WTC11 (cell line): ENCODE data around the gene BHMT2. TPM values are rescaled to one million over a fixed set of nuclear protein-coding genes. Genes with fewer than 3 reads are reported as not detected.

Experiments used
- ATAC-seq: fragments of 200-7000 bp; cut with Tn5 transposase; 2 replicates; pipeline ENCODE4 v1.10.0; 2021; ENCODE audit warnings: mild to moderate bottlenecking, moderate library complexity
- CTCF ChIA-PET: fragments of 300-600 bp; sonication (Branson Sonifier 250); formaldehyde crosslinking; loops from one replicate; lab custom pipeline; 2021; ENCODE audit warnings: antibody characterized with exemption; lab: Charles Lee
- POLR2A ChIA-PET: fragments of 350-600 bp; sonication (Branson Sonifier 250); formaldehyde crosslinking; loops from one replicate; lab custom pipeline; 2021; ENCODE audit warnings: antibody characterized with exemption; lab: Charles Lee
- DNase-seq: peaks from one replicate; pipeline ENCODE4 v3.0.0; 2021; ENCODE audit warnings: low spot score
- H3K27ac Mint-ChIP-seq: 2 replicates; pipeline ENCODE4 v1.8.0; 2021; ENCODE audit warnings: mixed read lengths
- H3K27me3 Mint-ChIP-seq: 2 replicates; pipeline ENCODE4 v1.8.0; 2021; ENCODE audit warnings: low read depth, mild to moderate bottlenecking, moderate library complexity, mixed read lengths
- H3K36me3 Mint-ChIP-seq: 2 replicates; pipeline ENCODE4 v1.8.0; 2021; ENCODE audit warnings: mixed read lengths
- H3K4me1 Mint-ChIP-seq: 2 replicates; pipeline ENCODE4 v1.8.0; 2022; ENCODE audit warnings: mixed read lengths
- H3K4me3 Mint-ChIP-seq: 2 replicates; pipeline ENCODE4 v1.8.0; 2021; ENCODE audit warnings: mild to moderate bottlenecking, moderate library complexity, mixed read lengths
- H3K9me3 Mint-ChIP-seq: 2 replicates; pipeline ENCODE4 v1.8.0; 2021; ENCODE audit warnings: mixed read lengths
- ATF3 ChIP-seq: sonication (generic); formaldehyde crosslinking; conservative IDR thresholded peaks from 2 replicates; pipeline ENCODE4 v1.8.1; 2022; ENCODE audit warnings: mild to moderate bottlenecking, missing genetic modification reagents
- E2F5 ChIP-seq: sonication (generic); formaldehyde crosslinking; IDR thresholded peaks from 2 replicates; pipeline ENCODE4 v1.8.1; 2022; ENCODE audit warnings: mild to moderate bottlenecking, moderate library complexity, missing genetic modification reagents
- FOXP4 ChIP-seq: sonication (generic); formaldehyde crosslinking; IDR thresholded peaks from 2 replicates; pipeline ENCODE4 v1.8.0; 2022; ENCODE audit warnings: mild to moderate bottlenecking, missing genetic modification reagents
- IRF1 ChIP-seq: sonication (generic); formaldehyde crosslinking; IDR thresholded peaks from 2 replicates; pipeline ENCODE4 v1.8.0; 2023; ENCODE audit warnings: missing genetic modification reagents
- KAT7 ChIP-seq: sonication (generic); formaldehyde crosslinking; IDR thresholded peaks from 2 replicates; pipeline ENCODE4 v1.8.1; 2023; ENCODE audit warnings: missing genetic modification reagents, mild to moderate bottlenecking, borderline replicate concordance
- MLX ChIP-seq: sonication (generic); formaldehyde crosslinking; IDR thresholded peaks from 2 replicates; pipeline ENCODE4 v1.8.1; 2023; ENCODE audit warnings: mild to moderate bottlenecking, missing genetic modification reagents, moderate library complexity
- MYBL2 ChIP-seq: sonication (generic); formaldehyde crosslinking; IDR thresholded peaks from 2 replicates; pipeline ENCODE4 v1.8.1; 2023; ENCODE audit warnings: mild to moderate bottlenecking, moderate library complexity, missing genetic modification reagents
- NFATC4 ChIP-seq: fragments of 250-450 bp; sonication (Bioruptor Pico); IDR thresholded peaks from 2 replicates; pipeline ENCODE4 v1.9.0; 2021; ENCODE audit warnings: mild to moderate bottlenecking
- NFE2L1 ChIP-seq: sonication (generic); formaldehyde crosslinking; IDR thresholded peaks from 2 replicates; pipeline ENCODE4 v1.8.1; 2023; ENCODE audit warnings: missing genetic modification reagents
- NFYB ChIP-seq: sonication (generic); formaldehyde crosslinking; conservative IDR thresholded peaks from 2 replicates; pipeline ENCODE4 v1.8.0; 2022; ENCODE audit warnings: low read depth, missing genetic modification reagents
- NR1H2 ChIP-seq: sonication (generic); formaldehyde crosslinking; IDR thresholded peaks from 2 replicates; pipeline ENCODE4 v1.9.0; 2021; ENCODE audit warnings: mild to moderate bottlenecking, moderate library complexity, missing genetic modification reagents
- NR3C1 ChIP-seq: sonication (generic); formaldehyde crosslinking; conservative IDR thresholded peaks from 2 replicates; pipeline ENCODE4 v1.8.1; 2023; ENCODE audit warnings: low read depth, mild to moderate bottlenecking, missing genetic modification reagents
- PREB ChIP-seq: sonication (generic); formaldehyde crosslinking; IDR thresholded peaks from 2 replicates; pipeline ENCODE4 v1.8.1; 2022; ENCODE audit warnings: mild to moderate bottlenecking, missing genetic modification reagents, moderate library complexity, borderline replicate concordance
- TCF7 ChIP-seq: sonication (generic); formaldehyde crosslinking; IDR thresholded peaks from 2 replicates; pipeline ENCODE4 v1.8.0; 2022; ENCODE audit warnings: mild to moderate bottlenecking, low read depth, missing genetic modification reagents, moderate library complexity
- total RNA-seq: library from RNA; stranded (reverse); gene quantifications from 3 replicates; pipeline ENCODE4 v1.2.3, GENCODE V29; 2021
- TF ChIP-seq, protein P1 (sequence below): fragments of 250-450 bp; sonication (Bioruptor Pico); IDR thresholded peaks from 2 replicates; pipeline ENCODE4 v1.8.0; 2021; ENCODE audit warnings: mild to moderate bottlenecking
- TF ChIP-seq, protein P2 (sequence below): sonication (generic); formaldehyde crosslinking; IDR thresholded peaks from 2 replicates; pipeline ENCODE4 v1.8.1; 2022; ENCODE audit warnings: low read depth, missing genetic modification reagents, borderline replicate concordance
- TF ChIP-seq, protein P3 (sequence below): sonication (generic); formaldehyde crosslinking; IDR thresholded peaks from 2 replicates; pipeline ENCODE4 v1.8.0; 2022; ENCODE audit warnings: mild to moderate bottlenecking, missing genetic modification reagents
- TF ChIP-seq, protein P4 (sequence below): fragments of 250-450 bp; sonication (Bioruptor Pico); IDR thresholded peaks from 2 replicates; pipeline ENCODE4 v1.9.0; 2021; ENCODE audit warnings: moderate library complexity, mild to moderate bottlenecking, inconsistent platforms, borderline replicate concordance

BHMT2 gene
- total RNA-seq, 1 experiment from 2014 or later: 0.11 TPM

DNA sequence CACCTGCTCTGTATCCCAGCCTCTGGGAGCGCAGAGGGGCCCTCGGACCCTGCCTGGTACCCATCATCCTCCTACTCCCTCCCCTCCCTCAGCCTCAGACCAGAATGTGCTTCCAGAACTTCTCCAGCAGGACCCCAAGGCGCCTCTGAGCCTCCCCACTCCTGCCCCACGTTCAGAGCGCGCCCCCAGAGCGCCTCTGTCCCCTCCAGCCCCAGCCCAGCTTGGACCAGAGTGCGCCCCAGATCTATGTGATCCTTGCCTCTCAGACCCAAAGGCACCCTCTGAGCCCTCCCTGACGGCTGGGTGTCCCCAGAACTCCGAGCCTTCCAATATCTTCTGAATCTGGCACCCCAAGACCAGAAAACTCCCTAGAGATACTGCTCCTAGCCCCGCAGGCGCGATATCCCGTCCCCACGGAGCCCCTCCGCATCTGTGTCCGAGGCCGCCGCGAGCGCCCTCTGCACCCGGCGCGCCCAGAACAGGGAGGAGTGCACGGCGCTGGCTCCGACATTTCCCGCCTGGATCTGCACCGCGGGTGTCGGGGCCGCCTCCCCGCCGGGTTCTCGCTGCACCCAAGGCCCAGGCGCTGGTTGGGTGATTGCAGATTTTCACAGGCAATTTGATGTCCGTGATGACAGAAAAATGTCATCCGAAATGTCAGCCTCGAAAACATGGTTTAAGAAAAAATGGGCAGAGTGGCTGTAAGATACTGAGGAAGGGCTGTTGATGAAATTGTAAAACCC is 42.6 kb downstream of the BHMT2 start (continued):
- TF ChIP-seq PREB (CRISPR knock-in tag): no peak
- 0 out of 2 replicates have a peak, but pooled peaks have one; percentile 11 for TF ChIP-seq NFE2L1 (CRISPR knock-in tag)
- no peak for TF ChIP-seq MLX
- TF ChIP-seq, protein P1, sequence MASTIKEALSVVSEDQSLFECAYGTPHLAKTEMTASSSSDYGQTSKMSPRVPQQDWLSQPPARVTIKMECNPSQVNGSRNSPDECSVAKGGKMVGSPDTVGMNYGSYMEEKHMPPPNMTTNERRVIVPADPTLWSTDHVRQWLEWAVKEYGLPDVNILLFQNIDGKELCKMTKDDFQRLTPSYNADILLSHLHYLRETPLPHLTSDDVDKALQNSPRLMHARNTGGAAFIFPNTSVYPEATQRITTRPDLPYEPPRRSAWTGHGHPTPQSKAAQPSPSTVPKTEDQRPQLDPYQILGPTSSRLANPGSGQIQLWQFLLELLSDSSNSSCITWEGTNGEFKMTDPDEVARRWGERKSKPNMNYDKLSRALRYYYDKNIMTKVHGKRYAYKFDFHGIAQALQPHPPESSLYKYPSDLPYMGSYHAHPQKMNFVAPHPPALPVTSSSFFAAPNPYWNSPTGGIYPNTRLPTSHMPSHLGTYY (CRISPR knock-in tag): no peak
- 0 out of 2 replicates have a peak, but pooled peaks have one; percentile 0 for TF ChIP-seq FOXP4
- TF ChIP-seq, protein P2, sequence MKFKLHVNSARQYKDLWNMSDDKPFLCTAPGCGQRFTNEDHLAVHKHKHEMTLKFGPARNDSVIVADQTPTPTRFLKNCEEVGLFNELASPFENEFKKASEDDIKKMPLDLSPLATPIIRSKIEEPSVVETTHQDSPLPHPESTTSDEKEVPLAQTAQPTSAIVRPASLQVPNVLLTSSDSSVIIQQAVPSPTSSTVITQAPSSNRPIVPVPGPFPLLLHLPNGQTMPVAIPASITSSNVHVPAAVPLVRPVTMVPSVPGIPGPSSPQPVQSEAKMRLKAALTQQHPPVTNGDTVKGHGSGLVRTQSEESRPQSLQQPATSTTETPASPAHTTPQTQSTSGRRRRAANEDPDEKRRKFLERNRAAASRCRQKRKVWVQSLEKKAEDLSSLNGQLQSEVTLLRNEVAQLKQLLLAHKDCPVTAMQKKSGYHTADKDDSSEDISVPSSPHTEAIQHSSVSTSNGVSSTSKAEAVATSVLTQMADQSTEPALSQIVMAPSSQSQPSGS (CRISPR knock-in tag): no peak
- no peak for TF ChIP-seq NFATC4 (CRISPR knock-in tag)
- TF ChIP-seq E2F5 (CRISPR knock-in tag): no peak
- peak; percentile 49; the same call in 1 of the 2 replicates for TF ChIP-seq MYBL2 (CRISPR knock-in tag)
- TF ChIP-seq ATF3 (CRISPR knock-in tag): no peak
- no peak for TF ChIP-seq KAT7 (CRISPR knock-in tag)
- TF ChIP-seq TCF7 (CRISPR knock-in tag): no peak

GRCh38 chr5:79112703-79113058 is 43.1 kb downstream of the BHMT2 start:
- H3K4me3 Mint-ChIP-seq: peak overlapping the region; percentile 81
- no peak for TF ChIP-seq IRF1
- no peak for TF ChIP-seq NR1H2
- TF ChIP-seq NR3C1 (CRISPR knock-in tag): no peak
- TF ChIP-seq, protein P3, sequence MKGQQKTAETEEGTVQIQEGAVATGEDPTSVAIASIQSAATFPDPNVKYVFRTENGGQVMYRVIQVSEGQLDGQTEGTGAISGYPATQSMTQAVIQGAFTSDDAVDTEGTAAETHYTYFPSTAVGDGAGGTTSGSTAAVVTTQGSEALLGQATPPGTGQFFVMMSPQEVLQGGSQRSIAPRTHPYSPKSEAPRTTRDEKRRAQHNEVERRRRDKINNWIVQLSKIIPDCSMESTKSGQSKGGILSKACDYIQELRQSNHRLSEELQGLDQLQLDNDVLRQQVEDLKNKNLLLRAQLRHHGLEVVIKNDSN (CRISPR knock-in tag): no peak
- TF ChIP-seq NFYB (CRISPR knock-in tag): no peak
- TF ChIP-seq, protein P4, sequence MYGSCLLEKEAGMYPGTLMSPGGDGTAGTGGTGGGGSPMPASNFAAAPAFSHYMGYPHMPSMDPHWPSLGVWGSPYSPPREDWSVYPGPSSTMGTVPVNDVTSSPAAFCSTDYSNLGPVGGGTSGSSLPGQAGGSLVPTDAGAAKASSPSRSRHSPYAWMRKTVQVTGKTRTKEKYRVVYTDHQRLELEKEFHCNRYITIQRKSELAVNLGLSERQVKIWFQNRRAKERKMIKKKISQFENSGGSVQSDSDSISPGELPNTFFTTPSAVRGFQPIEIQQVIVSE (CRISPR knock-in tag): no peak
- ATAC-seq: no peak
- DNase-seq: no peak
- CTCF ChIA-PET: interaction anchor here (1.4 to 1.5 kb wide), 2 partner anchors 20 to 88 kb away, joined by 3 to 7 read pairs; no protein-coding TSS in a partner anchor
- peaks cover 8% of the 10 kb centered on the region; the same call in 1 of the 2 replicates for H3K4me1 Mint-ChIP-seq
- POLR2A ChIA-PET: no interaction called here
- H3K27ac Mint-ChIP-seq: no peak overlapping the region
- no peaks in the 10 kb centered on the region for H3K9me3 Mint-ChIP-seq
- H3K36me3 Mint-ChIP-seq: no peaks in the 10 kb centered on the region
- H3K27me3 Mint-ChIP-seq: peaks cover 51% of the 10 kb centered on the region
